Activated naive CD4-positive, alpha-beta T cell treated with anti-CD3 and anti-CD28 coated beads for 36 hours (primary cell): Measurements from ENCODE around the gene ANKFY1. TPM values are rescaled to one million over a fixed set of nuclear protein-coding genes. Genes with fewer than 3 reads are reported as not detected.
"Not testable (repeated sequence)": the region's sequence is repeated elsewhere in the genome, so short reads cannot be mapped to it uniquely, and the experiment has no call there.

Experiments used
- CTCF ChIA-PET: fragments of 350-600 bp; sonication (Branson Sonifier 250); formaldehyde crosslinking; loops from one replicate; lab custom pipeline; 2021; ENCODE audit warnings: antibody characterized with exemption; lab: Charles Lee
- DNase-seq: peaks from one replicate; pipeline ENCODE4 v3.0.0-alpha.2; 2020
- H3K27ac Mint-ChIP-seq: one replicate; pipeline ENCODE4 v1.8.0; 2021; ENCODE audit warnings: mild to moderate bottlenecking, mixed read lengths
- H3K27me3 Mint-ChIP-seq: one replicate; pipeline ENCODE4 v1.8.0; 2021; ENCODE audit warnings: low read depth, mixed read lengths
- H3K36me3 Mint-ChIP-seq: one replicate; pipeline ENCODE4 v1.8.0; 2021; ENCODE audit warnings: low read depth, mixed read lengths
- H3K4me1 Mint-ChIP-seq: one replicate; pipeline ENCODE4 v1.8.0; 2021; ENCODE audit warnings: low read depth, mixed read lengths
- H3K4me3 Mint-ChIP-seq: one replicate; pipeline ENCODE4 v1.8.0; 2021; ENCODE audit warnings: mild to moderate bottlenecking, moderate library complexity, mixed read lengths
- H3K9me3 Mint-ChIP-seq: one replicate; pipeline ENCODE4 v1.8.0; 2021; ENCODE audit warnings: mixed read lengths
- intact Hi-C: fragments of 100-400 bp; cut with micrococcal nuclease; formaldehyde crosslinking; loops from one replicate; pipeline ENCODE4 v1.15.1; 2023
- total RNA-seq, 2 experiments: library from RNA; stranded (reverse); gene quantifications; one replicate each; pipeline ENCODE4 v1.2.3, GENCODE V29; 2021

Gene ANKFY1
- total RNA-seq, 2 experiments from 2014 or later = 36.6 to 37.4 TPM

GRCh38 chr17:4206962-4207361 is 56.8 kb downstream of the ANKFY1 start:
- CTCF ChIA-PET = interaction anchor here (0.6 kb wide), 1 partner anchor 9 kb away, joined by 3 read pairs; no protein-coding TSS in a partner anchor
- H3K4me3 Mint-ChIP-seq = no peak overlapping the region

GRCh38 chr17:4205917-4206316 is 57.9 kb downstream of the ANKFY1 start:
- Mint-ChIP-seq H3K36me3 (peaks cover 31% of the 10 kb centered on the region), H3K27ac (no peak overlapping the region), H3K27me3 (no peaks in the 10 kb centered on the region), H3K4me1 (peaks cover 12% of the 10 kb centered on the region), H3K4me3 (no peak overlapping the region), H3K9me3 (no peaks in the 10 kb centered on the region)
- intact Hi-C loops = no loop called here
- CTCF ChIA-PET = no interaction called here
- no peak for DNase-seq

More at GRCh38 chr17:4206962-4207361, 56.8 kb downstream of the ANKFY1 start:
- no peak for DNase-seq
- H3K36me3 Mint-ChIP-seq = peaks cover 31% of the 10 kb centered on the region
- intact Hi-C loops = no loop called here
- H3K27me3 Mint-ChIP-seq = no peaks in the 10 kb centered on the region
- no peaks in the 10 kb centered on the region for H3K9me3 Mint-ChIP-seq
- no peak overlapping the region for H3K27ac Mint-ChIP-seq
- peaks cover 11% of the 10 kb centered on the region for H3K4me1 Mint-ChIP-seq

DNA sequence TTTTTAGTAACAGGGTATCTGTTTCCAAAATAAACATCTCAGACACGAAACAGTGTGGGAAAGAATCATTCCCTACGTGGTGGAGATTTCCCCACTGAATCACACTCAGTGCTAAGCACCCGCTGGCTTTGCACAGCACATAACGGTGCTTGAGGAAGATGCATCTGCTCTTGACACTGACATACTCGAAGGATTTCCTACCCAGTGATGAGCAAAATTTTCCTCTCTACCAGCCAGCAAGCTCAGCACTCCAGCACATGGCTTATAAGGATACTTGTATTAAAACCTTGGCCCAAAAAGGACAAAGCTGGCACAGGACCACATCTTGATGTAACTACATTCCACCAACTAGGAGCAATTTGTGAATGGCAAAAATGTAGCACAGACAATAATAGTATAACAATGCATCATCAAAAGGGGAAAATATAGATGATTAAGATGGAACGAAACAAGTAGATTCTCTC is 59.0 kb downstream of the ANKFY1 start:
- Mint-ChIP-seq H3K36me3 (peaks cover 26% of the 10 kb centered on the region), H3K27ac (peak overlapping the region; percentile 59), H3K4me3 (no peak overlapping the region), H3K4me1 (peaks cover 12% of the 10 kb centered on the region), H3K9me3 (no peaks in the 10 kb centered on the region), H3K27me3 (no peaks in the 10 kb centered on the region)
- CTCF ChIA-PET = interaction anchor here (0.6 kb wide), 2 partner anchors 54 to 198 kb away, joined by 3 to 5 read pairs; no protein-coding TSS in a partner anchor
- intact Hi-C loops = no loop called here
- DNase-seq = no peak

- CTCF ChIA-PET = interaction anchor here (0.6 kb wide), 1 partner anchor 54 kb away, joined by 3 read pairs; no protein-coding TSS in a partner anchor
- Mint-ChIP-seq H3K9me3 (no peaks in the 10 kb centered on the region), H3K27ac (peak overlapping the region; percentile 59), H3K4me3 (no peak overlapping the region), H3K27me3 (no peaks in the 10 kb centered on the region), H3K36me3 (peaks cover 24% of the 10 kb centered on the region), H3K4me1 (peaks cover 12% of the 10 kb centered on the region)
- DNase-seq = no peak
- intact Hi-C loops = no loop called here
These were observed 59.6 kb downstream of the ANKFY1 start for GRCh38 chr17:4204190-4204589.

DNA sequence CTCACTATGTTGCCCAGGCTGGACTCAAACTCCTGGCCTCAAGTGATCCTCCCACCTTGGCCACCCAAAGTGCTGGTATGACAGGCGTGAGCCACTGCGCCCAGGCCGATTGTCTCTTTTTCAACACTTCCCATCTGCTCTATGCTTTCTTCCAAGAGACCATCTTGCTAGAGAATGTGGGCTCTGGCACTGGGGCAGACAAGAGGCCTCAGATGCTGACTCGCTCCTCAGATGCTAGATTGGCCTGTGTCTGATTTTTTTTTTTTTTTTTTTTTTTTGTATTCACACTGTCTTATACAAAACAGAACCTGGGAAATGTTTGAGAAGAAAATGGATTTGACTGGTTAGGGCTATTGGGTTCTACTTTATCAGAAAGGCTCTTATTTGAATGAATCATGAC is 62.6 kb downstream of the ANKFY1 start:
- Mint-ChIP-seq H3K4me3 (no peak overlapping the region), H3K4me1 (peaks cover 12% of the 10 kb centered on the region), H3K27ac (no peak overlapping the region), H3K36me3 (peaks cover 23% of the 10 kb centered on the region), H3K9me3 (no peaks in the 10 kb centered on the region), H3K27me3 (no peaks in the 10 kb centered on the region)
- intact Hi-C loops = no loop called here
- DNase-seq = no peak
- CTCF ChIA-PET = interaction anchor here (0.6 to 1.9 kb wide), 7 partner anchors 10 to 338 kb away, joined by 3 to 10 read pairs (median 5); no protein-coding TSS in a partner anchor

- peaks cover 24% of the 10 kb centered on the region for H3K36me3 Mint-ChIP-seq
- intact Hi-C loops = loop anchor here (1.0 kb wide), 1 partner anchor 213 kb away; no protein-coding TSS in a partner anchor
- H3K4me3 Mint-ChIP-seq = no peak overlapping the region
- H3K27me3 Mint-ChIP-seq = no peaks in the 10 kb centered on the region
- H3K4me1 Mint-ChIP-seq = peaks cover 9% of the 10 kb centered on the region
- peak; percentile 62 for DNase-seq
- CTCF ChIA-PET = interaction anchor here (0.6 to 1.9 kb wide), 22 partner anchors 11 to 1553 kb away, joined by 3 to 10 read pairs (median 4); no protein-coding TSS in a partner anchor
- H3K9me3 Mint-ChIP-seq = no peaks in the 10 kb centered on the region
- H3K27ac Mint-ChIP-seq = no peak overlapping the region
These were observed 63.9 kb downstream of the ANKFY1 start for GRCh38 chr17:4199818-4200402.

GRCh38 chr17:4198995-4199394 is 64.8 kb downstream of the ANKFY1 start:
- H3K4me3 Mint-ChIP-seq = no peak overlapping the region
- CTCF ChIA-PET = interaction anchor here (0.6 to 1.3 kb wide), 2 partner anchors 32 to 279 kb away, joined by 6 to 9 read pairs; no protein-coding TSS in a partner anchor
- peaks cover 23% of the 10 kb centered on the region for H3K36me3 Mint-ChIP-seq
- no peak overlapping the region for H3K27ac Mint-ChIP-seq
- intact Hi-C loops = no loop called here
- peaks cover 3% of the 10 kb centered on the region for H3K4me1 Mint-ChIP-seq
- H3K27me3 Mint-ChIP-seq = no peaks in the 10 kb centered on the region
- no peak for DNase-seq
- no peaks in the 10 kb centered on the region for H3K9me3 Mint-ChIP-seq

DNA sequence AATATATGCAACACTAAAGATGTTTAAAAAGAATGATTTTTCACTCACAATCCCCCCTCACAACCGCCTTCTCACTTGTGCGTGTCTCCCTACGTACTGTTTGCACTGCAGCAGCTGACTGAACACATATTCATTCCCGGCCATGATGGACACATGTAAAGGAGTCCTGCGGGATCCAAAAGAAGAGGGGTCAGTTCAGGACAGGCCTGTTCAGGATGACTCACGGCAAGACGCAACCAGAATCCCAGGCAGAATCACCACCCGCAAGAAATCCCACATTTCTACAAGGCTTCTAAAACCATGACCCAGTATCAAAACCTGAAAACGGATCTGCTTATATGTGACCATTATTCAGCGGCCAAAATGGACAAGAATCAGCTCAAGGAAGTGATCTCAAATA is 68.5 kb downstream of the ANKFY1 start:
- H3K36me3 Mint-ChIP-seq = peaks cover 24% of the 10 kb centered on the region
- intact Hi-C loops = no loop called here
- no peaks in the 10 kb centered on the region for H3K4me1 Mint-ChIP-seq
- no peak overlapping the region for H3K27ac Mint-ChIP-seq
- H3K9me3 Mint-ChIP-seq = no peaks in the 10 kb centered on the region
- no peaks in the 10 kb centered on the region for H3K27me3 Mint-ChIP-seq
- no peak for DNase-seq
- CTCF ChIA-PET = interaction anchor here (0.6 kb wide), 1 partner anchor 721 kb away, joined by 3 read pairs; no protein-coding TSS in a partner anchor
- no peak overlapping the region for H3K4me3 Mint-ChIP-seq

GRCh38 chr17:4194796-4195195 is 69.0 kb downstream of the ANKFY1 start:
- intact Hi-C loops = no loop called here
- H3K27me3 Mint-ChIP-seq = no peaks in the 10 kb centered on the region
- peaks cover 24% of the 10 kb centered on the region for H3K36me3 Mint-ChIP-seq
- no peaks in the 10 kb centered on the region for H3K4me1 Mint-ChIP-seq
- no peaks in the 10 kb centered on the region for H3K9me3 Mint-ChIP-seq
- CTCF ChIA-PET = interaction anchor here (0.6 kb wide), 1 partner anchor 52 kb away, joined by 4 read pairs; no protein-coding TSS in a partner anchor
- H3K4me3 Mint-ChIP-seq = no peak overlapping the region
- no peak for DNase-seq
- H3K27ac Mint-ChIP-seq = no peak overlapping the region

GRCh38 chr17:4190791-4191190 is 73.0 kb downstream of the ANKFY1 start:
- H3K27me3 Mint-ChIP-seq, H3K9me3 Mint-ChIP-seq, DNase-seq, H3K4me3 Mint-ChIP-seq, H3K27ac Mint-ChIP-seq, H3K4me1 Mint-ChIP-seq, intact Hi-C loops: not testable (repeated sequence)
- CTCF ChIA-PET = interaction anchor here (0.6 to 0.7 kb wide), 2 partner anchors 200 to 278 kb away, joined by 3 read pairs; no protein-coding TSS in a partner anchor
- H3K36me3 Mint-ChIP-seq = peaks cover 33% of the 10 kb centered on the region

- H3K9me3 Mint-ChIP-seq = no peaks in the 10 kb centered on the region
- DNase-seq = no peak
- H3K27ac Mint-ChIP-seq = peak overlapping the region; percentile 51
- peaks cover 24% of the 10 kb centered on the region for H3K36me3 Mint-ChIP-seq
- H3K27me3 Mint-ChIP-seq = no peaks in the 10 kb centered on the region
- intact Hi-C loops = no loop called here
- no peak overlapping the region for H3K4me3 Mint-ChIP-seq
- peaks cover 5% of the 10 kb centered on the region for H3K4me1 Mint-ChIP-seq
- CTCF ChIA-PET = interaction anchor here (1.0 to 1.1 kb wide), 2 partner anchors 11 to 26 kb away, joined by 3 read pairs; no protein-coding TSS in a partner anchor
These were observed 74.5 kb downstream of the ANKFY1 start for GRCh38 chr17:4189280-4189679.

DNA sequence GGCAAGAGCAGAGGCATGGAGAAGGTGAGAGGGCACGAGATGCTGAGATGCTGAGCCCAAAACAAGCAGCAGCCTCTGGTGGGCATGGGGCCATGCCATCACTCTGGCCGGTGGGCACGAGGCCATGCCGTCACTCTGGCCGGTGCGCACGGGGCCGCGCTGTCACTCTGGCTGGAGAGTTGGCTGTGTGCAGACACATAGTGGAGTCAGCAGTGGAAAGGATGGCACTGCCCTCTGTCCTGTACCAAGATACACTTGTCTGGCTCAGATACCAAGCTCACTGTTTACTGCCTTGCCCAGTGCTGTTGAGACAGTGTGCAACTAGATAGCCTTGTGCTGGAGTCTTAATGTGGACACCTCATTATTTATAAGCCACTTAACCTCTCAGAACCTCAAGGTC is 75.7 kb downstream of the ANKFY1 start:
- Mint-ChIP-seq H3K36me3 (peaks cover 28% of the 10 kb centered on the region), H3K27ac (no peak overlapping the region), H3K4me1 (peaks cover 5% of the 10 kb centered on the region), H3K27me3 (no peaks in the 10 kb centered on the region), H3K9me3 (no peaks in the 10 kb centered on the region), H3K4me3 (no peak overlapping the region)
- no peak for DNase-seq
- CTCF ChIA-PET = interaction anchor here (1.0 to 1.2 kb wide), 2 partner anchors 27 to 228 kb away, joined by 3 to 4 read pairs; no protein-coding TSS in a partner anchor
- intact Hi-C loops = no loop called here
